Trophoblast cell (in vitro differentiated cells and primary cell): ENCODE results near the gene ACIN1.

ENCODE experiments used
- DNase-seq, 2 donors: peaks; one replicate each; pipeline ENCODE4 v3.0.0-alpha.2; 2016
- H2AFZ ChIP-seq: 2 replicates; pipeline ENCODE4 v1.6.1; 2013; ENCODE audit warnings: low read length, moderate library complexity, mild to moderate bottlenecking; ENCODE audit not compliant: insufficient read depth, poor library complexity
- H2AK5ac ChIP-seq: 2 replicates; pipeline ENCODE4 v1.6.1; 2013; ENCODE audit warnings: mild to moderate bottlenecking, low read length
- H2BK120ac ChIP-seq: 2 replicates; pipeline ENCODE4 v1.6.1; 2013; ENCODE audit warnings: low read length, mild to moderate bottlenecking, moderate library complexity; ENCODE audit not compliant: insufficient read depth, poor library complexity
- H2BK12ac ChIP-seq: 2 replicates; pipeline ENCODE4 v1.6.1; 2013; ENCODE audit warnings: mild to moderate bottlenecking, low read length, moderate library complexity
- H2BK5ac ChIP-seq: 2 replicates; pipeline ENCODE4 v1.6.1; 2013; ENCODE audit warnings: low read length, low read depth, moderate library complexity, mild to moderate bottlenecking; ENCODE audit not compliant: poor library complexity
- H3K14ac ChIP-seq: 2 replicates; pipeline ENCODE4 v1.6.1; 2013; ENCODE audit warnings: mild to moderate bottlenecking, low read length
- H3K18ac ChIP-seq: 2 replicates; pipeline ENCODE4 v1.6.1; 2013; ENCODE audit warnings: mild to moderate bottlenecking, low read length
- H3K23ac ChIP-seq: 2 replicates; pipeline ENCODE4 v1.6.1; 2013; ENCODE audit warnings: low read length
- H3K27ac ChIP-seq: 2 replicates; pipeline ENCODE4 v1.5.1; 2013; ENCODE audit warnings: low read depth, mild to moderate bottlenecking, inconsistent platforms, low read length, moderate library complexity
- H3K27me3 ChIP-seq: 2 replicates; pipeline ENCODE4 v1.6.1; 2013; ENCODE audit warnings: inconsistent platforms, mild to moderate bottlenecking, low read length, moderate library complexity; ENCODE audit not compliant: insufficient read depth
- H3K36me3 ChIP-seq, 2 experiments: 1 replicate in 1 of 2; 2 replicates in 1 of 2; pipeline ENCODE4 v1.6.1; 2013; ENCODE audit warnings: low read length in 2 of 2, mild to moderate bottlenecking in 2 of 2, moderate library complexity in 1 of 2; ENCODE audit not compliant: insufficient read depth in 2 of 2, control insufficient read depth in 1 of 2
- H3K4ac ChIP-seq: 2 replicates; pipeline ENCODE4 v1.6.1; 2013; ENCODE audit warnings: low read depth, mild to moderate bottlenecking, low read length, moderate library complexity
- H3K4me1 ChIP-seq, 2 experiments: 1 replicate in 1 of 2; 2 replicates in 1 of 2; pipeline ENCODE4 v1.6.1; 2013; ENCODE audit warnings: low read length in 2 of 2, mild to moderate bottlenecking in 2 of 2, moderate library complexity in 1 of 2; ENCODE audit not compliant: insufficient read depth in 2 of 2, control insufficient read depth in 1 of 2
- H3K4me2 ChIP-seq: 2 replicates; pipeline ENCODE4 v1.6.1; 2013; ENCODE audit warnings: inconsistent platforms, mild to moderate bottlenecking, low read length, moderate library complexity
- H3K4me3 ChIP-seq: 2 replicates; pipeline ENCODE4 v1.5.1; 2013; ENCODE audit warnings: mild to moderate bottlenecking, low read depth, low read length, inconsistent platforms
- H3K79me1 ChIP-seq: one replicate; pipeline ENCODE4 v1.6.1; 2013; ENCODE audit warnings: low read length
- H3K79me2 ChIP-seq: 2 replicates; pipeline ENCODE4 v1.6.1; 2013; ENCODE audit warnings: low read length, mild to moderate bottlenecking; ENCODE audit not compliant: control insufficient read depth, insufficient read depth, poor library complexity
- H3K9ac ChIP-seq: 2 replicates; pipeline ENCODE4 v1.6.1; 2013; ENCODE audit warnings: mild to moderate bottlenecking, low read length
- H3K9me3 ChIP-seq: 2 replicates; pipeline ENCODE4 v1.6.1; 2013; ENCODE audit warnings: low read depth, mild to moderate bottlenecking, control low read depth, inconsistent platforms, low read length; ENCODE audit not compliant: insufficient read depth
- H4K12ac ChIP-seq: 2 replicates; pipeline ENCODE4 v1.6.1; 2013; ENCODE audit warnings: low read depth, mild to moderate bottlenecking, low read length, moderate library complexity
- H4K8ac ChIP-seq: 2 replicates; pipeline ENCODE4 v1.6.1; 2013; ENCODE audit warnings: low read depth, mild to moderate bottlenecking, low read length, moderate library complexity
- H4K91ac ChIP-seq: one replicate; pipeline ENCODE4 v1.6.1; 2013; ENCODE audit warnings: low read depth, mild to moderate bottlenecking, low read length, moderate library complexity
- WGBS: extraction: QIAGEN DNeasy Blood & Tissue Kit; methylation state at CpG from one replicate; pipeline ENCODE4 v1.1.7; 2013; ENCODE audit warnings: missing lambda C conversion rate; ENCODE audit not compliant: insufficient read length, insufficient coverage; ENCODE audit errors: extremely low coverage; 5-methylcytosine and 5-hydroxymethylcytosine counted together

The ACIN1 gene

DNA sequence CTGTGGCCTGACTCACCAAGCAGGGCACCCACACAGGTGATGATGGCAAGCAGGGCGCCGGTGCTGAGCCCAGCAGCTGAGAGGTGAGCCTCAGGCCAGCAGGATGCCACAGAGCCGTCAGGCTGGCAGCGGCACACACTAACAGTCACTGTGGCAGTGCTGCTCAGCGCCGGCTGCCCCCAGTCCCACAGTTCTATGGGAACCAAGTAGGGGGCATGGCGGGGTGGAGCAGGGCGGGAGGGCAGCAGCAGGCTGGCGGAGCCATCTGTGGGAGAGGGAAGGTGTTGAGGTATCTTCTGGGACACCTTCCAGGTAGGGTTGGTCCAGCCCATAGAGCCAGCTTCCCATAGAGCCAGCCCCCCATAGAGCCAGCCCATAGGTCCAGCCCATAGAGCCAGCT lies 45.9 kb downstream of the ACIN1 start:
- no peak overlapping the region for H3K18ac ChIP-seq
- H3K4me1 ChIP-seq: no peaks in the 10 kb centered on the region
- WGBS: no CpG with 5 or more reads among the region's 9 CpGs

DNA sequence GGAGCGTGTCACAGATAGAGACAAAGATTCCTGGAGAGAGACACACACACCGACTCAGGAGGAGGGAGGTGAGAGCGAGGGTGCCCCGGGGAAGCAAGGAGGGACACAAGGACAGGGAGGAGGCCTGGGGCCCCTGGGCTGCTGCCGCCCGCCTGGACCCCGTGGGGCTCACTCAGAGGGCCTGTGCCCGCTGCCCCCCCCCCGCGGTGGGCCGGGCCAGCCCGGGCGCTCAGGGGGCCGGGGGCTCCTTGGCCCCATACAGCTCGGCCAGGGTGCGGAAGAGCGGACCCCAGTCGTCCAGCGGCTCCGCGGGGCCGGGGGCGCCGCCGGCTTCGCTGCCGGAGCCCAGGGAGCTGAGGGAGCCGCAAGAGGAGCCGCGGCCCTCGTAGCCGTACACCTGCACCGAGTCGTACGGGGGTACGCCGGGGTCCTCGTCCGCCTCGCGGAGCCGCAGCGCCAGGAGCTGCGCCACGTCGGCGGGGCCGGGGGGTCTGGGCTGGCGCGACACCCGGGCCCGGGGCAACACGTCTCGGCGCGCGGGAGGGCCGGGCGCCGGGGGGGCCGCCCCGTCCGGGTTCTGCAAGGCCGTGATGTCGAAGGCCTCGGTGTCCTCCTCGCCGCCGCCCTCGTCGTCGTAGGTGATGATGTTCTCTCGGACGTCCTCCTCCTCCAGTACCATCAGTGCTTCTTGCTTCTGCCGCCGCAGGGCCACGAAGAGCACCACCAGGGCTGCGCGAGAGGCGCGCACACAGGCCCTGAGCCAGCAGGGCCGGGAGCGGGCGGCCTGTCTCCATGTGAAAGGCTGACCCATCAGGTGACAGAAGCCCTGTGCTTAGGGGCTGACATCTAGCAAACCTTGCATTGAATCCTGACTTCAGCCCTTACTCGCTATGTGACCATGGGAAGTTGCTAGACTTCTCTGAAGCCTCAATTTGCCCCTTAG lies 46.9 kb downstream of the ACIN1 start:
- H3K9ac ChIP-seq: no peak overlapping the region
- no peak for DNase-seq
- peaks cover 41 to 55% of the 10 kb centered on the region in 2 experiments for H3K36me3 ChIP-seq
- H3K4ac ChIP-seq: no peak overlapping the region
- no peak overlapping the region for H3K23ac ChIP-seq
- H3K18ac ChIP-seq: no peak overlapping the region
- no peaks in the 10 kb centered on the region for H3K9me3 ChIP-seq
- no CpG with 5 or more reads among the region's 85 CpGs for WGBS
- no peak overlapping the region for H2AK5ac ChIP-seq
- H2BK120ac ChIP-seq: no peak overlapping the region
- H2BK12ac ChIP-seq: no peak overlapping the region
- no peak overlapping the region for H3K4me2 ChIP-seq
- H3K79me1 ChIP-seq: no peaks in the 10 kb centered on the region
- no peak overlapping the region for H4K8ac ChIP-seq
- H3K4me1 ChIP-seq: no peaks in the 10 kb centered on the region
- H3K79me2 ChIP-seq: no peaks in the 10 kb centered on the region
- no peak overlapping the region for H2BK5ac ChIP-seq
- H4K12ac ChIP-seq: no peak overlapping the region
- H3K27me3 ChIP-seq: no peaks in the 10 kb centered on the region
- H3K4me3 ChIP-seq: no peak overlapping the region
- no peak overlapping the region for H3K14ac ChIP-seq
- H4K91ac ChIP-seq: no peak overlapping the region
- H2AFZ ChIP-seq: no peak overlapping the region
- H3K27ac ChIP-seq: no peak overlapping the region

More for the DNA sequence above, 45.9 kb downstream of the ACIN1 start:
- no peaks in the 10 kb centered on the region for H3K27me3 ChIP-seq
- H4K12ac ChIP-seq: no peak overlapping the region
- no peak overlapping the region for H4K8ac ChIP-seq
- no peak overlapping the region for H2BK5ac ChIP-seq
- no peak overlapping the region for H2BK12ac ChIP-seq
- peaks cover 50 to 65% of the 10 kb centered on the region in 2 experiments for H3K36me3 ChIP-seq
- no peak overlapping the region for H4K91ac ChIP-seq
- H3K14ac ChIP-seq: no peak overlapping the region
- no peak overlapping the region for H3K27ac ChIP-seq
- no peak overlapping the region for H2BK120ac ChIP-seq
- H2AFZ ChIP-seq: no peak overlapping the region
- no peaks in the 10 kb centered on the region for H3K79me1 ChIP-seq
- H3K4ac ChIP-seq: no peak overlapping the region
- no peak overlapping the region for H3K4me3 ChIP-seq
- no peak for DNase-seq
- H3K23ac ChIP-seq: no peak overlapping the region
- no peak overlapping the region for H3K4me2 ChIP-seq
- H2AK5ac ChIP-seq: no peak overlapping the region
- peaks cover 1% of the 10 kb centered on the region for H3K9me3 ChIP-seq
- no peaks in the 10 kb centered on the region for H3K79me2 ChIP-seq
- H3K9ac ChIP-seq: no peak overlapping the region

DNA sequence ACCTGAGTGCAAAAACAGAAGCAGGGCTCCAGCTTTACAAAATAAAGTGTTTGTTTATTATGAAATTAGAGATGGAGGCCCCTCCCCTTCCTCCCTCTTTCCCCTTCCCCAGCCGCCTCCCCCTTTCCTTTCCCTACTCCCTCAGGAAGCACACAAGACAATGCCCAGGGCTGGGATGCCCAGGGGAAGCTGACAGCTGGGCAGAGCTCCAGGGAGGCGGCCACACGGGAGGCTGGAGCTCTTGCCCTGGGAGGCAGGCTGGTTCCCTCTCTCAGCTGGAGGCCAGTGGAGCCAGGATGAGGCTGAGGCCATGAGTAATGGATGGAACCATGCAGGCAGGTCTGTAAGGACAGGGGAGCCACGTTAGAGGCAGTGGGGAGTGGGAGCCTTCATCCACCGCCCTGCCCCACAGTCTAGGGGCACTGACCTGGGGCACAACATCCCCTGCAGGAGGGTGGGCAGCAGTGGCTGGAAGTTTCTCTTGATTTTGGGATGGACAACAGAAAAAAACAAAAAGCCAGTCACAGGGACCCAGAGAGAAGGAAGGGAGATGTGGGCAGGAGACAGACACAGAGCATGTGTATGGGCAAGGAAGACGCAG lies 47.8 kb downstream of the ACIN1 start:
- no peaks in the 10 kb centered on the region for H3K79me1 ChIP-seq
- H2AK5ac ChIP-seq: no peak overlapping the region
- no peak overlapping the region for H3K4me2 ChIP-seq
- H3K23ac ChIP-seq: no peak overlapping the region
- H3K4me1 ChIP-seq: no peaks in the 10 kb centered on the region
- H3K4ac ChIP-seq: no peak overlapping the region
- no peak overlapping the region for H3K18ac ChIP-seq
- no peaks in the 10 kb centered on the region for H3K27me3 ChIP-seq
- no peak overlapping the region for H2AFZ ChIP-seq
- peaks cover 34 to 46% of the 10 kb centered on the region in 2 experiments for H3K36me3 ChIP-seq
- H3K4me3 ChIP-seq: no peak overlapping the region
- H3K9ac ChIP-seq: no peak overlapping the region
- no peak for DNase-seq
- no peak overlapping the region for H2BK5ac ChIP-seq
- H2BK12ac ChIP-seq: no peak overlapping the region
- no peak overlapping the region for H3K27ac ChIP-seq
- no peak overlapping the region for H4K12ac ChIP-seq
- H3K14ac ChIP-seq: no peak overlapping the region
- no peak overlapping the region for H4K8ac ChIP-seq
- no peak overlapping the region for H4K91ac ChIP-seq
- no CpG with 5 or more reads among the region's 6 CpGs for WGBS
- no peaks in the 10 kb centered on the region for H3K79me2 ChIP-seq
- H2BK120ac ChIP-seq: no peak overlapping the region
- H3K9me3 ChIP-seq: no peaks in the 10 kb centered on the region

DNA sequence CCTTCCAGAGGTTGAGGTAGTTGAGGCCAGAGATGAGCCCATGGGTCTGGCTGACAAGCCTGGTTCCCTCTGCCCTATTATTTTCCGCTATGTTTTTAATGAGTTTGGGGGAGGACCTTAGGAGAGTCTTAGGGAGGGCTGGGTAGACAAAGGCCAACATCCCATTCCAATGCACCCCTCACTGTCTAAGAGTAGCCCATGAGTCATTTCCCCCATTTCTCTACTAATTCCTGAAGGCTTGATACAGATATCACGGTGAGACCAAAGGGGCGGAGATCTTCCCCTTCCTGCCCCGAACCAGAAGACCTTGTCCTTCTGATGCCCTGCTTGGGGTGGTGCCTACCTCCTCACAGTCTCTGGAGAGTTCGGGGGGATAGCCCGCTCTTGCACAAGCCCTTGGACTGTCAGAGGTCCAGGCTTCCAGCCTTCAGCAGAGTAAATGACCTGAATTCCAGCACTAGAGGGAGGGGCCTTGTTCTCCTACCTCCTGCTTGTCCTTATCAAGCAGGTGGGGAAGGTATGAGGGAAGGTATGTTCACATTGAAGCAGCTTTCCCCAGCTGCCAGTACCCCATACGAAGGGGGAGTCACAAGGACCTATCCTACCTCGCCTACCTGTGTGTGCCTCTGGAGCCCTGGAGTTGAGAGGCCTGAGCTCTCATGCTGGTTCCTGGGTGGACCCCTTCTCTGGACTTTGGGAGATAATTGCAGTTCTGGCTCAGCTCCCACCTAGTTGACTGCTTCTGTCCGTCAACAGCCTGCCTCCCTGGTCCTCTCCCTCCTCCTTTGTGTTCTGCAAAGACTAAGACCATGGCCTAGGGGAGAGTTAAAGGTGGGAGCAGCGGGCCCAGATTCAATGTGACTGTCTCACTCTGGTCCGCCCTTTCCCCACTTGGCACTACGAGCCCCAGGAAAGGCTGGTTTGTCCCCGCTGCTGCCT lies 49.2 kb downstream of the ACIN1 start:
- H3K79me1 ChIP-seq: no peaks in the 10 kb centered on the region
- H3K18ac ChIP-seq: no peak overlapping the region
- H2AFZ ChIP-seq: no peak overlapping the region
- H4K12ac ChIP-seq: no peak overlapping the region
- no peak overlapping the region for H3K27ac ChIP-seq
- peaks cover 28 to 36% of the 10 kb centered on the region in 2 experiments for H3K36me3 ChIP-seq
- no peak overlapping the region for H3K4ac ChIP-seq
- no peak overlapping the region for H4K91ac ChIP-seq
- no peak overlapping the region for H3K23ac ChIP-seq
- no peak for DNase-seq
- no peak overlapping the region for H2AK5ac ChIP-seq
- H3K79me2 ChIP-seq: no peaks in the 10 kb centered on the region
- H4K8ac ChIP-seq: no peak overlapping the region
- H3K27me3 ChIP-seq: no peaks in the 10 kb centered on the region
- H3K4me2 ChIP-seq: no peak overlapping the region
- H3K4me1 ChIP-seq: no peaks in the 10 kb centered on the region
- no peak overlapping the region for H3K9ac ChIP-seq
- WGBS: no CpG with 5 or more reads among the region's 13 CpGs
- no peak overlapping the region for H3K4me3 ChIP-seq
- H2BK12ac ChIP-seq: no peak overlapping the region
- H2BK5ac ChIP-seq: no peak overlapping the region
- no peak overlapping the region for H3K14ac ChIP-seq
- no peak overlapping the region for H2BK120ac ChIP-seq
- no peaks in the 10 kb centered on the region for H3K9me3 ChIP-seq
